ENCODE results near the gene SPSB3.

DNA sequence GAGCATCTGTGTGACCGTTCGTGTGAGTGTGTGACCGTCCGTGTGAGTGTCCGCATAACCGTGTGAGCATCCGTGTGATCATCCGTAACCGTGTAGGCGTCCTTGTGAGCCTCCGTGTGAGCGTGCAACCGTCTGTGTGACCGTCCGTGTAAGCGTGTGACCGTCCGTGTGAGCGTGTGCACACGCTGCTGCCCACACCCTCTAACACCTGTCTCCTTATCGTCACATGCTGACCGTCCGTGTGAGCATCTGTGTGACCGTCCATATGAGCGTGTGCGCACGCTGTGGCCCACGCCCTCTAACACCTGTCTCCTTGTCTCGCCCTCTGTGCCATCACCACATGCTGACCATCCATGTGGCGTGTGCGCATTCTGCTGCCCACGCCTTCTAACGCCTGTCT lies 42.1 kb downstream of the SPSB3 start:
- TF ChIP-seq TAF1 (IDR thresholded peaks at IDR 0.05; ENCODE audit: borderline replicate concordance, insufficient read depth, low read length) = no peak
- TF ChIP-seq, protein P1, sequence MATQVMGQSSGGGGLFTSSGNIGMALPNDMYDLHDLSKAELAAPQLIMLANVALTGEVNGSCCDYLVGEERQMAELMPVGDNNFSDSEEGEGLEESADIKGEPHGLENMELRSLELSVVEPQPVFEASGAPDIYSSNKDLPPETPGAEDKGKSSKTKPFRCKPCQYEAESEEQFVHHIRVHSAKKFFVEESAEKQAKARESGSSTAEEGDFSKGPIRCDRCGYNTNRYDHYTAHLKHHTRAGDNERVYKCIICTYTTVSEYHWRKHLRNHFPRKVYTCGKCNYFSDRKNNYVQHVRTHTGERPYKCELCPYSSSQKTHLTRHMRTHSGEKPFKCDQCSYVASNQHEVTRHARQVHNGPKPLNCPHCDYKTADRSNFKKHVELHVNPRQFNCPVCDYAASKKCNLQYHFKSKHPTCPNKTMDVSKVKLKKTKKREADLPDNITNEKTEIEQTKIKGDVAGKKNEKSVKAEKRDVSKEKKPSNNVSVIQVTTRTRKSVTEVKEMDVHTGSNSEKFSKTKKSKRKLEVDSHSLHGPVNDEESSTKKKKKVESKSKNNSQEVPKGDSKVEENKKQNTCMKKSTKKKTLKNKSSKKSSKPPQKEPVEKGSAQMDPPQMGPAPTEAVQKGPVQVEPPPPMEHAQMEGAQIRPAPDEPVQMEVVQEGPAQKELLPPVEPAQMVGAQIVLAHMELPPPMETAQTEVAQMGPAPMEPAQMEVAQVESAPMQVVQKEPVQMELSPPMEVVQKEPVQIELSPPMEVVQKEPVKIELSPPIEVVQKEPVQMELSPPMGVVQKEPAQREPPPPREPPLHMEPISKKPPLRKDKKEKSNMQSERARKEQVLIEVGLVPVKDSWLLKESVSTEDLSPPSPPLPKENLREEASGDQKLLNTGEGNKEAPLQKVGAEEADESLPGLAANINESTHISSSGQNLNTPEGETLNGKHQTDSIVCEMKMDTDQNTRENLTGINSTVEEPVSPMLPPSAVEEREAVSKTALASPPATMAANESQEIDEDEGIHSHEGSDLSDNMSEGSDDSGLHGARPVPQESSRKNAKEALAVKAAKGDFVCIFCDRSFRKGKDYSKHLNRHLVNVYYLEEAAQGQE (IDR thresholded peaks at IDR 0.05; ENCODE audit: insufficient read depth in 1 of 2, low read depth in 2 of 2, low read length in 2 of 2) = no peak
- no peak for TF ChIP-seq POLR2AphosphoS5 (IDR thresholded peaks at IDR 0.05; ENCODE audit: low read depth, low read length)
- no peak for TF ChIP-seq FOXP2 (optimal IDR thresholded peaks at IDR 0.05; ENCODE audit: borderline replicate concordance, extremely low read depth, extremely low read length, insufficient read depth)
